ENCODE data around the gene KIR3DL3.
"Not testable (repeated sequence)": the region's sequence is repeated elsewhere in the genome, so short reads cannot be mapped to it uniquely, and the experiment has no call there.

KIR3DL3 gene

DNA sequence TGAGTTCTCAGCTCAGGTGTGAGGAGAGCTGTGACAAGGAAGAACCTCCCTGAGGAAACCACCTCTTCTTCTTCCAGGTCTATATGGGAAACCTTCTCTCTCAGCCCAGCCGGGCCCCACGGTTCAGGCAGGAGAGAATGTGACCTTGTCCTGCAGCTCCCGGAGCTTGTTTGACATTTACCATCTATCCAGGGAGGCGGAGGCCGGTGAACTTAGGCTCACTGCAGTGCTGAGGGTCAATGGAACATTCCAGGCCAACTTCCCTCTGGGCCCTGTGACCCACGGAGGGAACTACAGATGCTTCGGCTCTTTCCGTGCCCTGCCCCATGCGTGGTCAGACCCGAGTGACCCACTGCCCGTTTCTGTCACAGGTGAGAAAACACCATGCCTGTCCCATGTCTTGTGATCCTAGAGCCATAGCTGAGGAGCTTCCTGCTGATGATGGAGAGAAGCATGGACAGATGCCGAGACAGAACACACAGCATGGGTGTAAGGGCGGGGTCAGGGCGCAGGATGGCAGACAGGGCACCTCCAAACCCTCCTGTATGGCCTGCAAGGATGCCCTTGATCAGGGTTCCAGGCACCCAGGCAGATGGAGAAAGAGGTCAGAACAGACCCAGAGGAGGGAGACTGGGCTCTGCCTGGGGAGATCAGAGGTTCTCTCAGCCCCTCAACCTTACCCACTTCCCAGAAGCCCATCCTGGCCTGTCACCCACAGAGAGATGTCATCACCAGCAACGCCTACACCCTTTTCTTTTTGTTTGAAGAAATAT lies 5.4 kb downstream of the KIR3DL3 start:
- no peak for DNase-seq (ENCODE audit: low read depth in 3 of 3, low spot score in 1 of 3)

- DNase-seq (ENCODE audit: low read depth in 3 of 3, low spot score in 1 of 3) = no peak
Measured at GRCh38 chr19:54731191-54731590, 6.9 kb downstream of the KIR3DL3 start.

DNA sequence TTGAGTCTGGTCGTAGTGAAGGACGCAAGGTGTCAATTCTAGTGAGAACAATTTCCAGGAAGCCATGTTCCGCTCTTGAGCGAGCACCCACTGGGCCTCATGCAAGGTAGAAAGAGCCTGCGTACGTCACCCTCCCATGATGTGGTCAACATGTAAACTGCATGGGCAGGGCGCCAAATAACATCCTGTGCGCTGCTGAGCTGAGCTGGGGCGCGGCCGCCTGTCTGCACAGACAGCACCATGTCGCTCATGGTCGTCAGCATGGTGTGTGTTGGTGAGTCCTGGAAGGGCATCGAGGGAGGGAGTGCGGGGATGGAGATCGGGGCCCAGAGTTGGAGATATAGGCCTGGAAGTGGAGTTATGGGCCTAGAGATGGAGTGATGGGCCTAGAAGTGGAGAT lies 14.1 kb downstream of the KIR3DL3 start, which contains the start of gene KIR2DL3:
Gene KIR2DL3, plus strand, starts transcription at position 208 of the 400 bp plus-strand sequence. Its CDS starts 33 bp downstream, at position 241.
- not testable (repeated sequence) for DNase-seq (ENCODE audit: low read depth in 3 of 3, low spot score in 1 of 3)

DNA sequence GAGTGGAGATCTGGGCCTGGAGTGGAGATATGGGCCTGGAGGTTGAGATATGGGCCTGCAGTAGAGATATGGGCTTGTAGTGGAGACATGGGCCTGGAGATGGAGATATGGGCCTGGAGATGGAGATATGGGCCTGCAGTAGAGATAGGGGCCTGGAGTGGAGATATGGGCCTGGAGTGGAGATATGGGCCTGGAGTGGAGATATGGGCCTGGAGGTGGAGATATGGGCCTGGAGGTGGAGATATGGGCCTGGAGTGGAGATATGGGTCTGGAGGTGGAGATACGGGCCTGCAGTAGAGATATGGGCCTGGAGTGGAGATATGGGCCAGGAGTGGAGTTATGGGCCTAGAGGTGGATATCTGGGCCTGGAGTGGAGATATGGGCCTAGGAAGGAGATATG lies 14.5 kb downstream of the KIR3DL3 start:
- DNase-seq (ENCODE audit: low read depth in 3 of 3, low spot score in 1 of 3) = no peak

GRCh38 chr19:54739587-54740497 lies 15.6 kb downstream of the KIR3DL3 start:
- no peak for DNase-seq (ENCODE audit: low read depth in 3 of 3, low spot score in 1 of 3)

DNA sequence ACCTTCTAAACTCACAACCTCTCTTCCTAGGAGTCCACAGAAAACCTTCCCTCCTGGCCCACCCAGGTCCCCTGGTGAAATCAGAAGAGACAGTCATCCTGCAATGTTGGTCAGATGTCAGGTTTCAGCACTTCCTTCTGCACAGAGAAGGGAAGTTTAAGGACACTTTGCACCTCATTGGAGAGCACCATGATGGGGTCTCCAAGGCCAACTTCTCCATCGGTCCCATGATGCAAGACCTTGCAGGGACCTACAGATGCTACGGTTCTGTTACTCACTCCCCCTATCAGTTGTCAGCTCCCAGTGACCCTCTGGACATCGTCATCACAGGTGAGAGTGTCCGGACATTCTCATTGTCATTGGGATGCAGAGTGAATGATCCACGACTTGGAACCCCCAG lies 17.7 kb downstream of the KIR3DL3 start:
- DNase-seq (ENCODE audit: low read depth in 3 of 3, low spot score in 1 of 3) = not testable (repeated sequence)

DNA sequence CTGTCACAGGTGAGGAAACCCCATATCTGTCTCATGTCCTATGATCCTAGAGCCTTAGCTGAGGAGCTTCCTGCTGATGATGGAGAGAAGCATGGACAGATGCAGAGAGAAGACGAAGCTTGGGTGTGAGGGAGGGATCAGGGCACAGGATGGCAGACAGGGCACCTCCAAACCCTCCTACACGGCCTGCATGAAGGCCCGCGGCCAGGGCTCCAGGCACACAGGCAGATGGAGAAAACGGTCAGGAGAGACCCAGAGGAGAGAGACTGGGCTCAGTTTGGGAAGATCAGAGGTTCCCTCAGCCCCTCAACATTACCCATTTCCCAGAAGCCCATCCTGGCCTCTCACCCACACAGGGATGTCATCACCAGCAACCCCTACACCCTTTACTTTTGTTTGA lies 19.8 kb downstream of the KIR3DL3 start:
- DNase-seq (ENCODE audit: low read depth in 3 of 3, low spot score in 1 of 3) = not testable (repeated sequence)

DNA sequence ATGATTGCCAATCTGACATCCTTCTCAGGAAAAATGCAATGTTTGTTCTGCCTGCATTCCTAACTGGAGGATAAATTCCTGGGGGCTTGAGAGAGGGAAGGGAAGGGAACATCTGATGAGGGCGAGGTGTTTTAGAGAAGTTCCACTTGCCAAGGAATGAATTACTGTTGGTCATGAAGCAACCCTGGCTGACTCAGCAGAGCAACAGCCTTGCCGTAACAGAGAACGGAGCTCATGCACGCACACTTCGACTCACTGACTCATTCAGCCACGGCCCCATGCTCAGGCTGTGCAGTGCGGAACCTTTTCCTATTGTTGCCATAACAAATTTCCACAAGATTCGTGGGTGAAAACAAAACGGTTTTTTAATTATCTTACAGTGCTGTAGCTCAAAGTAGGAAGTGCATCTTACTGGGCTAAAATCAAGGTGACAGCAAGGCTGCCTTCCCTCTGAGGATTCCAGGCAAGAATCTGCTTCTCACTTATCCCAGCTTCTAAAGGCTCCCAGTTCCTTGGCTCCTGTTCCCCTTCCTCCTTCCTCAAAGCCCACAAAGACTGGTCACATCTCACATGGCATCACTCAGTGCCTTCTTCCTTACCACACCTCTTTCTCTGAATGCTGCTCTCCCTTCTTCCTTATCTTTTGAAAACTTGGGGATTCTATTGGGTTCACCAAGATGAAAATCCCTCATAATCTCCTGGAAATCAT lies 23.5 kb downstream of the KIR3DL3 start:
- DNase-seq (ENCODE audit: low read depth in 3 of 3, low spot score in 1 of 3) = not testable (repeated sequence)

DNA sequence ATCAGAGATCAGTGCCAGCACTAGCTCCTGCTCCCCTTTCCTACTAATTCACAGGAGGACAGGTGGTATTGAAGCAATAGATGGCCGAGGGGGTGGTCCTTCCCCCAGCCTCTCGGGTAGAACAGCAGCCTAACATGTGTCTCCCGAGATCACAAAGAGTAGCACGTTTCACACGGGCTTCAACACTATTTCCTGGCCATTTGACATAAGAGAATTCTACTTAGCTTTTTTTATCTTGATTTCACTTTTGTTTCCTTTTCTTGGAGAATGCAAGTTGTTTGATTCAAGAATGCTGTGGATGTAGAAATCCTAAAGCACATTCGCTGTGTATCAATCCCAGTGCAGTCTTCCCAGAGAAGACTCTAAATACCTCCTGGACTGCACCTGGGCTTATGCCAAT lies 26.0 kb downstream of the KIR3DL3 start:
- DNase-seq (ENCODE audit: low read depth in 3 of 3, low spot score in 1 of 3) = not testable (repeated sequence)

DNA sequence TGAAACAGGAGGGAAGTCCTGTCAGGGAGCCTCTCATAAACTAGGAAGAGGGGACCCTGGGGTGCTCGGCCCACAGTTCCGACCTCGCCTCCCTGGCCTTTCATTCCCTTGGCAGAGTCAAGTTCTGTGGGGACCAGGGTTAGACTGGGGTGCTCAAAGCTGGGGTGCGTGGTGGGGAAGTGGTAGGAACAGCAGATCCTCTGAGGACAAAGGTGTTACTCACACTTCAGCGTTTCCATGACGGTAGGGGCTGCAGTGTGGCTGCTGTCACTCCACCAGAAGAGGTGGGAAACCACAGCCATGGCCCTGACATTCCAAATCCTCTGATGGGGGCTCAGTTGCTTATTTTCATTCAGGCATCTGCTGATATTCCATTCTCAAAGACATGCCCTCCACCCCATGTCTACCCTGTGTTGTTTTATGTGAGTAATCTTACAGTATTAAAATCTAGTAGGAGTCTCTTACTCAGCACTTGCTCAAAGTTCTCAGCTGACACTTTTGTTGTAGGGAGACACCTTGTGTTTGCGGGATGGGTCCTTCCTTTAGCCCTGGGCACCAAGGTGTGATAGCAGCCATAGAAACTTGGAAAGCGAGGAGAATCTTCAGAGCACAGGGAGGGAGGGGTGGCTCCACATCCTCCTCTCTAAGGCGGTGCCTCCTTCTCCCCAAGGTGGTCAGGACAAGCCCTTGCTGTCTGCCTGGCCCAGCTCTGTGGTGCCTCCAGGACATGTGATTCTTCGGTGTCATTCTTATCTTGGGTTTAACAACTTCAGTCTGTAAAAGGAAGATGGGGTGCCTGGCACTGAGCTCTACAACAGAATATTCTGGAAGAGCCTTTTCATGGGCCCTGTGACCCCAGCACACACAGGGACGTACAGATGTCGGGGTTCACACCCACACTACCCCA lies 32.2 kb downstream of the KIR3DL3 start:
- DNase-seq (ENCODE audit: low read depth in 3 of 3, low spot score in 1 of 3) = not testable (repeated sequence)

DNA sequence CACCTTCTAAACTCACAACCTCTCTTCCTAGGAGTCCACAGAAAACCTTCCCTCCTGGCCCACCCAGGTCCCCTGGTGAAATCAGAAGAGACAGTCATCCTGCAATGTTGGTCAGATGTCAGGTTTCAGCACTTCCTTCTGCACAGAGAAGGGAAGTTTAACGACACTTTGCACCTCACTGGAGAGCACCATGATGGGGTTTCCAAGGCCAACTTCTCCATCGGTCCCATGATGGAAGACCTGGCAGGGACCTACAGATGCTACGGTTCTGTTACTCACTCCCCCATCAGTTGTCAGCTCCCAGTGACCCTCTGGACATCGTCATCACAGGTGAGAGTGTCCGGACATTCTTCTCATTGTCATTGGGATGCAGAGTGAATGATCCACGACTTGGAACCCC lies 34.3 kb downstream of the KIR3DL3 start:
- DNase-seq (ENCODE audit: low read depth in 3 of 3, low spot score in 1 of 3) = not testable (repeated sequence)

DNA sequence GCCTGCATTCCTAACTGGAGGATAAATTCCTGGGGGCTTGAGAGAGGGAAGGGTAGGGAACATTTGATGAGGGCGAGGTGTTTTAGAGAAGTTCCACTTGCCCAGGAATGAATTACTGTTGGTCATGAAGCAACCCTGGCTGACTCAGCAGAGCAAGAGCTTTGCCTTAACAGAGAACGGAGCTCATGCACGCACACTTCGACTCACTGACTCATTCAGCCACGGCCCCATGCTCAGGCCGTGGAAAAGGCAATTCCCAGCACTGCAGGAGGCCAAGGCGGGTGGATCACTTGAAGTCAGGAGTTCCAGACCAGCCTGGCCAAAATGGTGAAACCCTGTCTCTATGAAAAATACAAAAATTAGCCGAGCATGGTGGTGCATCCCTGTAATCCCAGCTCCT lies 40.0 kb downstream of the KIR3DL3 start:
- not testable (repeated sequence) for DNase-seq (ENCODE audit: low read depth in 3 of 3, low spot score in 1 of 3)

DNA sequence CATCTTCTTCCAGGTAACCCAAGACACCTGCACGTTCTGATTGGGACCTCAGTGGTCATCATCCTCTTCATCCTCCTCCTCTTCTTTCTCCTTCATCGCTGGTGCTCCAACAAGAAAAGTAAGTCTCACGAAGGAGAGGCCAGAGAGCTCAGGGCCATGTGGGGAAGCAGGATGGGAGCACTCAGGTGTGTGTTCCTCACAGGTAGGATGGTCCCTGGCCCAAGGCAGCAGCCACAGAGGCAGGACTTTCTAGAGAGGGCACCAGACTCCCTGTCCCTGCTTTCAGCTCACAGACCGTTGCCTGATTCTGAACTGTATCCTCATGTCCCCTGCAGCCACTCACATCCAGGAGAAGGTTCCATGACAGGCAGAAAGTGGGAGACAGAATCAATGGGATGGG lies 42.2 kb downstream of the KIR3DL3 start:
- DNase-seq (ENCODE audit: low read depth in 3 of 3, low spot score in 1 of 3) = not testable (repeated sequence)

DNA sequence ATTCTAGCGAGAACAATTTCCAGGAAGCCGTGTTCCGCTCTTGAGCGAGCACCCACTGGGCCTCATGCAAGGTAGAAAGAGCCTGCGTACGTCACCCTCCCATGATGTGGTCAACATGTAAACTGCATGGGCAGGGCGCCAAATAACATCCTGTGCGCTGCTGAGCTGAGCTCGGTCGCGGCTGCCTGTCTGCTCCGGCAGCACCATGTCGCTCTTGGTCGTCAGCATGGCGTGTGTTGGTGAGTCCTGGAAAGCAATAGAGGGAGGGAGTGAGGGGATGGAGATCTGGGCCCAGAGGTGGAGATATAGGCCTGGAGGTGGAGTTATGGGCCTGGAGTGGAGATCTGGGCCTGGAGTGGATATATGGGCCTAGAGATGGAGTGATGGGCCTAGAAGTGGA lies 45.4 kb downstream of the KIR3DL3 start, which contains the start of gene KIR2DL1:
Gene KIR2DL1, plus strand, starts transcription at position 148 of the 400 bp plus-strand sequence. Its CDS starts 58 bp downstream, at position 206.
- DNase-seq (ENCODE audit: low read depth in 3 of 3, low spot score in 1 of 3) = not testable (repeated sequence)

- DNase-seq (ENCODE audit: low read depth in 3 of 3, low spot score in 1 of 3) = not testable (repeated sequence)
Measured at GRCh38 chr19:54770511-54770910, 46.3 kb downstream of the KIR3DL3 start.

GRCh38 chr19:54771018-54771960 lies 47.0 kb downstream of the KIR3DL3 start:
- DNase-seq (ENCODE audit: low read depth in 3 of 3, low spot score in 1 of 3) = not testable (repeated sequence)

DNA sequence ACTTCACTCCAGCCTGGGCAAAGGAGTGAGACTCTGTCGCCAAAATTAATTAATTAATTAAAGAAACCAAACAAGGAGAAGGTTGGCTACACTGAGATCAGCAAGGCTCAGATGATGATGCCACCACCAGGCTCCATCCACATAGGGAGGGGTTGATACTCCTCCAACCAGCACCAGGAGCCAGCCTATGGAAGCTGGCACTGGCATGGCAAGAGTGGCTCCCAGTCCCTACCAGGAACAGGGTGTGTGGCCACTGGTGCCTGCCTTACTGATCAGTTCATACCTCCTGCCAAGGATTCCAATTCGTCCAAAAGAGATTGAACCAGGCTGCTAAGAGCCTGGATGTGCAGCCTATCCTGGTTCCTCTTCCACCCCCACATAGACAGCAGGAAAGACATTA lies 48.4 kb downstream of the KIR3DL3 start:
- DNase-seq (ENCODE audit: low read depth in 3 of 3, low spot score in 1 of 3) = not testable (repeated sequence)

DNA sequence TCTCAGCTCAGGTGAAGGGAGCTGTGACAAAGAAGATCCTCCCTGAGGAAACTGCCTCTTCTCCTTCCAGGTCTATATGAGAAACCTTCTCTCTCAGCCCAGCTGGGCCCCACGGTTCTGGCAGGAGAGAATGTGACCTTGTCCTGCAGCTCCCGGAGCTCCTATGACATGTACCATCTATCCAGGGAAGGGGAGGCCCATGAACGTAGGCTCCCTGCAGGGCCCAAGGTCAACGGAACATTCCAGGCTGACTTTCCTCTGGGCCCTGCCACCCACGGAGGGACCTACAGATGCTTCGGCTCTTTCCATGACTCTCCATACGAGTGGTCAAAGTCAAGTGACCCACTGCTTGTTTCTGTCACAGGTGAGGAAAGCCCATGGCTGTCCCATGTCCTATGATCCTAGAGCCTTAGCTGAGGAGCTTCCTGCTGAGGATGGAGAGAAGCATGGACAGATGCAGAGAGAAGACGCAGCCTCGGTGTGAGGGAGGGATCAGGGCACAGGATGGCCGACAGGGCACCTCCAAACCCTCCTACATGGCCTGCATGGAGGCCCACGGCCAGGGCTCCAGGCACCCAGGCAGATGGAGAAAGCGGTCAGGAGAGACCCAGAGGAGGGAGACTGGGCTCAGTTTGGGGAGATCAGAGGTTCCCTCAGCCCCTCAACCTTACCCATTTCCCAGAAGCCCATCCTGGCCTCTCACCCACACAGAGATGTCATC lies 51.0 kb downstream of the KIR3DL3 start:
- DNase-seq (ENCODE audit: low read depth in 3 of 3, low spot score in 1 of 3) = not testable (repeated sequence)

All from stimulated activated CD4-positive, alpha-beta T cell treated with anti-CD3 and anti-CD28 coated beads, TNF-alpha, amount 100 ng/mL, for 1 hour (primary cell).